LNCaP clone FGC (cell line): ENCODE measurements around the gene TMEM131.

Source experiments
- DNase-seq: peaks from one replicate; pipeline ENCODE4 v3.0.0-alpha.2; 2011; ENCODE audit warnings: low read depth
- H3K4me3 ChIP-seq: 2 replicates; pipeline ENCODE4 v1.5.1; 2011; ENCODE audit warnings: mild to moderate bottlenecking, low read depth, low read length, control low read depth
- CTCF ChIP-seq: IDR thresholded peaks from 2 replicates; pipeline ENCODE4 v1.5.1; 2012; ENCODE audit warnings: mild to moderate bottlenecking; ENCODE audit not compliant: control insufficient read depth, insufficient read depth; ENCODE audit errors: extremely low read depth

The TMEM131 gene

GRCh38 chr2:97953853-97954252, 41.9 kb downstream of the TMEM131 start:
- no peak for TF ChIP-seq CTCF
- no peak for DNase-seq
- no peak overlapping the region for H3K4me3 ChIP-seq

- no peak for TF ChIP-seq CTCF
- H3K4me3 ChIP-seq = no peak overlapping the region
- DNase-seq = no peak
Observed at GRCh38 chr2:97952357-97952756, 43.4 kb downstream of the TMEM131 start.

GRCh38 chr2:97951155-97951680, 44.5 kb downstream of the TMEM131 start:
- DNase-seq = no peak
- TF ChIP-seq CTCF = no peak

GRCh38 chr2:97950329-97951154, 45.2 kb downstream of the TMEM131 start:
- H3K4me3 ChIP-seq = no peak overlapping the region

More at GRCh38 chr2:97951155-97951680, 44.5 kb downstream of the TMEM131 start:
- H3K4me3 ChIP-seq = no peak overlapping the region

DNA sequence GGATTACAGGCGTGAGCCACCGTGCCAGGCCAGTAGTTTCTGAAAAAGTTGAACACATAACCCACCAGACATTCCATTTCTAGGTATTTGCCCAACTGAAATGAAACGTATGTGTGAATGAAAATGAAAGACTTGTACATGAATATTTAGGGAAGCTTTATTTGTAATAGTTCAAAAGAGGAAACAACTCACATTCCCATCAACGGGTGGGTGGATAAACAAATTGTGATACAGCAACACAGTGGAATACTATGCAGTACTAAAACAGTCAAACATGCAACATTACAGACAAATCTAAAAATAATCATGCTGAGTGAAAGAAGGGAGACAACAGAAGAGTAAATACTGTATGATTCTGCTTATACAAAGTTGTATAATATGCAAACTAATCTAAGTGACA, 46.8 kb downstream of the TMEM131 start:
- no peak overlapping the region for H3K4me3 ChIP-seq
- no peak for DNase-seq
- no peak for TF ChIP-seq CTCF

More at GRCh38 chr2:97950329-97951154, 45.2 kb downstream of the TMEM131 start:
- DNase-seq = no peak
- no peak for TF ChIP-seq CTCF

GRCh38 chr2:97945791-97946190, 50.0 kb downstream of the TMEM131 start:
- no peak overlapping the region for H3K4me3 ChIP-seq
- no peak for DNase-seq
- no peak for TF ChIP-seq CTCF

- DNase-seq = no peak
- TF ChIP-seq CTCF = no peak
- no peak overlapping the region for H3K4me3 ChIP-seq
Observed at GRCh38 chr2:97936881-97937280, 58.9 kb downstream of the TMEM131 start.
